PFSK-1 (cell line): ENCODE data around the gene TCF23.

ENCODE experiments used
- FOXP2 ChIP-seq: optimal IDR thresholded peaks from 2 replicates; pipeline ENCODE3; 2011; ENCODE audit warnings: borderline replicate concordance, control low read depth, inconsistent platforms; ENCODE audit not compliant: insufficient read depth; ENCODE audit errors: extremely low read length, extremely low read depth
- POLR2AphosphoS5 ChIP-seq: IDR thresholded peaks from 2 replicates; pipeline ENCODE4 v1.6.1; 2012; ENCODE audit warnings: low read depth, mild to moderate bottlenecking, control low read depth, low read length, moderate library complexity
- SIN3A ChIP-seq: IDR thresholded peaks from 2 replicates; pipeline ENCODE4 v1.6.1; 2012; ENCODE audit warnings: mild to moderate bottlenecking, low read length, moderate library complexity, borderline replicate concordance; ENCODE audit not compliant: insufficient read depth
- TAF1 ChIP-seq: IDR thresholded peaks from 2 replicates; pipeline ENCODE4 v1.6.1; 2012; ENCODE audit warnings: low read length, control low read depth, borderline replicate concordance; ENCODE audit not compliant: insufficient read depth
- TF ChIP-seq, protein P1 (sequence below), 2 experiments: IDR thresholded peaks; 2 replicates each; pipeline versions ENCODE4 v1.6.1 to v1.8.0; 2011 to 2012; ENCODE audit warnings: low read depth in 2 of 2, low read length in 2 of 2, control low read depth in 1 of 2, inconsistent platforms in 1 of 2, mild to moderate bottlenecking in 1 of 2, moderate library complexity in 1 of 2; ENCODE audit not compliant: insufficient read depth in 1 of 2

DNA sequence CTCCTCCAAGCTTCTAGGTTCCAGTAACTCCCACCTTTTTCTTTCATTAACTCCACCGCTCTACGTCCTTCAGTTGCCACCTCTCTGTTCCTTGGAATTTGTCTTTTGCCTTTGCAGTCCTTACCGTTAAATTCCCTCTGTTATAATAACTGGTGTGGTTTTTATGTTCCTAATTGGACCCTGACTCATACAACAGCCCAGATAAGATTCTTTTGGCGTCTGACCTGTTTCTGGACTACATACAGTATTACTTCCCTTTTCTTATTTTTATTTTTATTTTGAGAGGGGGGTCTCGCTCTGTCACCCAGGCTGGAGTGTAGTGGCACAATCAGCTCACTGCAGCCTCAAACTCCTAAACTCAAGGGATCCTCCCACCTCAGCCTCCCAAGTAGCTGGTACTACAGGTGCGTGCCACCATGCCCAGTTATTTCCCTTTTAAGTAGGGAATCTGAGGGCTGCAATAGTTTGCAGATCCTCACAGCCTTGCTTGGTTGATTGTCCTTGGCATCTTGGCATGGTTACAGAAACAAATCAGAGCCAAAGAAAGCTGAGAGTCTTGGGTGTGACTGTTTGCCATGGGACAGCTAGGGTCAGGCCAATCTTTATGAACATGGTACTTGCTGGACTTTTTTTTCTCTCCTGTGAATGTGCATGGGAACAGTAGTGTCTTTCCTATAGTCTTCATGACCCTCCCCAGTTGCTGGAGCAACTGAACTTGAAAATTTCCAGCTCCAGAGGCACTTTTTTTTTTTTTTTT lies 22.0 kb downstream of the TCF23 start:
- TF ChIP-seq TAF1 (no peak), FOXP2 (no peak), POLR2AphosphoS5 (no peak), SIN3A (no peak)
- TF ChIP-seq, protein P1, sequence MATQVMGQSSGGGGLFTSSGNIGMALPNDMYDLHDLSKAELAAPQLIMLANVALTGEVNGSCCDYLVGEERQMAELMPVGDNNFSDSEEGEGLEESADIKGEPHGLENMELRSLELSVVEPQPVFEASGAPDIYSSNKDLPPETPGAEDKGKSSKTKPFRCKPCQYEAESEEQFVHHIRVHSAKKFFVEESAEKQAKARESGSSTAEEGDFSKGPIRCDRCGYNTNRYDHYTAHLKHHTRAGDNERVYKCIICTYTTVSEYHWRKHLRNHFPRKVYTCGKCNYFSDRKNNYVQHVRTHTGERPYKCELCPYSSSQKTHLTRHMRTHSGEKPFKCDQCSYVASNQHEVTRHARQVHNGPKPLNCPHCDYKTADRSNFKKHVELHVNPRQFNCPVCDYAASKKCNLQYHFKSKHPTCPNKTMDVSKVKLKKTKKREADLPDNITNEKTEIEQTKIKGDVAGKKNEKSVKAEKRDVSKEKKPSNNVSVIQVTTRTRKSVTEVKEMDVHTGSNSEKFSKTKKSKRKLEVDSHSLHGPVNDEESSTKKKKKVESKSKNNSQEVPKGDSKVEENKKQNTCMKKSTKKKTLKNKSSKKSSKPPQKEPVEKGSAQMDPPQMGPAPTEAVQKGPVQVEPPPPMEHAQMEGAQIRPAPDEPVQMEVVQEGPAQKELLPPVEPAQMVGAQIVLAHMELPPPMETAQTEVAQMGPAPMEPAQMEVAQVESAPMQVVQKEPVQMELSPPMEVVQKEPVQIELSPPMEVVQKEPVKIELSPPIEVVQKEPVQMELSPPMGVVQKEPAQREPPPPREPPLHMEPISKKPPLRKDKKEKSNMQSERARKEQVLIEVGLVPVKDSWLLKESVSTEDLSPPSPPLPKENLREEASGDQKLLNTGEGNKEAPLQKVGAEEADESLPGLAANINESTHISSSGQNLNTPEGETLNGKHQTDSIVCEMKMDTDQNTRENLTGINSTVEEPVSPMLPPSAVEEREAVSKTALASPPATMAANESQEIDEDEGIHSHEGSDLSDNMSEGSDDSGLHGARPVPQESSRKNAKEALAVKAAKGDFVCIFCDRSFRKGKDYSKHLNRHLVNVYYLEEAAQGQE (IDR thresholded peaks at IDR 0.05; ENCODE audit: insufficient read depth in 1 of 2, low read depth in 2 of 2, low read length in 2 of 2): no peak
